Left hindlimb (tissue), 1 donor: ENCODE results near the gene PHLDB3.

ENCODE experiments used
- DNase-seq: peaks from one replicate; pipeline ENCODE4 v3.0.0-alpha.2; 2018

The PHLDB3 gene

DNA sequence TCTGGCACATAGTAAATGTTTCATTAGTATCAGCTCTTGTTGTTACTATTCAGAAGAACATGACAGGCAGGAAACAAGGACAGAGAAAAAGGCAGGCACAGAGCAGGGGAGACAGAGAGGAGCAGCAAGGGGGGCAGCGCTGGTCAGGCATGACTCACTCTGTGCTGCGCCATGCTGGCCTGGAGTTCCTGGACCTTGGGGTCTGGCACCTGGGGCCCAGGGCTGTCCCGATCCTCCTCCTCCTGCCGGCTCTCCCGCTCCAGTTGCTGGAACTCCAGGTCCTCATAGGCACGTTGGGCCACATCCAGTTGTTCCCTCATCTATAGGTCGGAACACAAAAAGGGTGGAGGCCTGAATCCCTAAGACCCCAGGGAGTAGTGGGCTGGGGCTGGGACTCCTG is 7.6 kb downstream of the PHLDB3 start:
- no peak for DNase-seq

DNA sequence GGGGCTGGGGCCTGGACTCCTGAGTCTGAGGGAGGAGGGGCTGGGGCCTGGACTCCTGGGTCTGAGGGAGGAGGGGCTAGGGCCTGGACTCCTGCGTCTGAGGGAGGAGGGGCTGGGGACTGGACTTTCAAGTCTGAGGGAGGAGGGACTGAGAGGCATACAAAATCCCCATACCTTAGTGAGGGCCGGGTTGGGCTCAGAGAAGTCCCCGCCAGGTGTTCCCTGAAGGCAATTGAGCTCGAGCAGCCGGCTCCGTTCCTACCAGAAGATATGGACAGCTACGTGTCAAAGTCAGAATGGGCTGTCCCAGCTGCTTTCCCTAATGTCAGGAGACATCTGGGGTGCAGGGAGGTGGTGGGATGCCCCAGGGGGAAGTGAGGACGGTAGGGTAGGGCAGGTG is 9.5 kb downstream of the PHLDB3 start:
- DNase-seq = no peak

GRCh38 chr19:43490759-43491158 is 13.8 kb downstream of the PHLDB3 start:
- no peak for DNase-seq

GRCh38 chr19:43489979-43490599 is 14.5 kb downstream of the PHLDB3 start:
- no peak for DNase-seq

DNA sequence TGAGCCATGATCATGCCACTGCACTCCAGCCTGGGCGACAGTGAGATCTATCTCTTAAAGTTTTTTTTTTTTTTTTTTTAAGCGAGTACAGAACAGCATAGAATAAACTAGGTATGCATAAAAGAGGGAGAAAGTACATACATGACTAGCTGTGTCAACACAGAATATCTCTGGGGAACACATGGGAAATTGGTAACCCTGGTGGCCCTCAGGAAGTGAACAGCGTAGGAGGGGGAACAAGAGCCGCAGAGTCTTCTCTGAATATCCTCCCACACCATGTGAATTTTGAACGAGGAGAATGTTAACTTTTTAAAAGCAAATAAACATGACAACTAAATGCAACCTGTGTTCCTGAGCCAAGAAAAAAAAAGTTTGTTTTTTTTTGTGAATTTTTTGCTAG is 15.2 kb downstream of the PHLDB3 start:
- no peak for DNase-seq

DNA sequence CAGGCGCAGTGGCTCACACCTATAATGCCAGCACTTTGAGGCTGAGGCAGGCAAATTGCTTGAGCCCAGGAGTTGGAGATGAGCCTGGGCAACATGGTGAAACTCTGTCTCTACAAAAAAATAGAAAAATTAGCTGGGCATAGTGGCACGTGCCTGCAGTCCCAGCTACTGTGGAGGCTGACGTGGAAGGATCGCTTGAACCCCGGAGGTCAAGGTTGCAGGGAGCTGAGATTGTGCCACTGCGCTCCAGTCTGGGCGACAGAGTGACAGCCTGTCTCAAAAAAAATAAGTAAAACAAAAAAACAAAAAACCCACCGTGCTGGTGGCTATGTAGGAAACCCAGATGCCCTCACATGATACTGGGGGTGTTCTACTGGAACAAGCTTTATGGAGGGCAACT is 16.4 kb downstream of the PHLDB3 start:
- no peak for DNase-seq

DNA sequence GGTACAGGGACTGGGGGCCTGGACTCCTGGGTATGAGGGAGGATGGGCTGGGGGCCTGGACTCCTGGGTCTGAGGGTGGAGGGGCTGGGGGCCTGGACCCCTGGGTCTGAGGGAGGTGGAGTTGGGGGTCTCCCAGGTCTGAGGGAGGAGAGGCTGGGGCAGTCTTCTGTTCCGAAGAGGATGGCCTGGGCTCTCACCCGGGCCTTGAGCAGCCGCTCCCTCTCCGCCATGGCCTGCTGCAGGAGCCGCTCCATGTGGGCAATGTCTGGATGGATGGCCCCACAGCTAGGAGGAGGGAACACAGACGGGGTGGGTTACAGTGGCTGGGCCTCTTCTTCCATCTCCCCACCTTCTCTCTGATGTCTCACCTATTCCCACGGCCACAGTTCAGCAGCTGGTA is 18.1 kb downstream of the PHLDB3 start:
- DNase-seq = no peak

DNA sequence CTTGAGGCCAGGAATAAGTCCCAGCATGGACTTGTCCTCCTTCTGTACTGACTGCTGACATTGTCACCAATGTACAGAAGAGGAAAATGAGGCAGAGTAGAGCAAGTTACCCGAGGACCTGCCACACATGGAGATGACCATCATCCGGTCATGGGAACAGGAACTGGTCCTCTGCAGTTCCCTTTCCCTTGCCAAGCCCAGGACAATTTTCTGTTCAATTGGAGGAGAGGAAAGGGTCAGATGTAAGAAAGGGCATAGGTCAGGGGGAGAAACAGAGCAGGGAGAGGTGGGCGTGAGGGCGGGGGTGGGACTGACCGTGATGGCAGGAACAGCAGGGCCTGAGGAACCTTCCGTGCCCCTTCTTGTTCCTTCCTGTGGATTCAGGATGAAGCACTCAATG is 18.6 kb downstream of the PHLDB3 start:
- DNase-seq = no peak

GRCh38 chr19:43483281-43483680 is 21.3 kb downstream of the PHLDB3 start:
- no peak for DNase-seq

DNA sequence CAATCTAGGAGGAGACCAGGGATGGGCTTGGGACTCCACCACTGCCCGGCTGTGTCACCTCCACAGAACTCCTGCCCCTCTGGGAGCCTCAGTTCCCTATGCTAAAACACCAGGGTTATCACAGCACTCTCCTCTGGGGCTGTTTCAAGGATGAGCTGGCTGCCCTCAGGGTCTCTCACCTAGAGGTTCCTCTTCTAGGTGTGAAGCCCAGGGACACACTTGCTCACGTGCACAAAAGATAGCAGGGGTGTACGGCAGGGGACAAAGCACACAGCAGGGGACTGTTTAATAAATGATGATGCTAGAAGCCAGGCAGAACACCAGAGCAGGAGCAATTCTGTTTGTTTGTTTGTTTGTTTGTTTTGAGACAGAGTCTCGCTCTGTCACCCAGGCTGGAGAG is 22.4 kb downstream of the PHLDB3 start:
- DNase-seq = no peak

DNA sequence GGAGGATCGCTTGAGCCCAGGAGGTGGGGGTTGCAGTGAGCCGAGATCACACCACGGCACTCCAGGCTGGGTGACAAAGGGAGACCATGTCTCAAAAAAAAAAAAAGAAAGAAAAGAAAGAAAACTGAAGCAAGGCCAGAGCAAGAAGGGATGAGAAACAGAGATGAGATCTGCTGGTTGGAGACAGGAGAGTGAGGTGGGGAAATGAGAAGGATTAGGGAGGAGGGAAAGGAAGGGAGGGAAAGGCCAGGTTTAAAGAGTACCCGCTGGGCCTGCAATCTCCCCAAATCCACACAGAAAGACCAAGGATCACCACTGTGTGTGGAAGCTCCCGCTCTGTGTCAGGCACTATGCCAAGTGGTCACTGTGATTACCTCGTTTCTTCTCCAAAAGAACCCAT is 22.8 kb downstream of the PHLDB3 start:
- no peak for DNase-seq

GRCh38 chr19:43480574-43480973 is 24.0 kb downstream of the PHLDB3 start:
- no peak for DNase-seq

GRCh38 chr19:43479961-43480561 is 24.5 kb downstream of the PHLDB3 start:
- DNase-seq = no peak

GRCh38 chr19:43479226-43479625 is 25.3 kb downstream of the PHLDB3 start:
- no peak for DNase-seq

DNA sequence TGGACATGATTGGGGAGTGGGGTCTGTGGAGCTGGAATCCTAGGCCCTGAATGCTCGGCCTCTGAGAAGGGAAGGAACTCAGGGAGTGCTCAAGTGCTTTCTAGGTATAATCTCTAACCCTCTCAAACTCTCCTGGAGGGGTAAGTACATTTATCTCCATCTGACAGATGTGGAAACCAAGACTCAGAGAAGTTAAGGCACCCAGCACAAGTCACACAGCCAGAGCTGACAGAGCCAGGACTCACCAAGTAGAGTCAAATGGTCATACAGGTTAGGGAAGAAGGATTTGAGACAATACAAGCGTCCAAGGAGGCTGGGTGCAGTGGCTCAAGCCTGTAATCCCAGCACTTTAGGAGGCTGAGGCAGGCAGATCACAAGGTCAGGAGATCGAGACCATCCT is 26.2 kb downstream of the PHLDB3 start:
- DNase-seq = no peak

DNA sequence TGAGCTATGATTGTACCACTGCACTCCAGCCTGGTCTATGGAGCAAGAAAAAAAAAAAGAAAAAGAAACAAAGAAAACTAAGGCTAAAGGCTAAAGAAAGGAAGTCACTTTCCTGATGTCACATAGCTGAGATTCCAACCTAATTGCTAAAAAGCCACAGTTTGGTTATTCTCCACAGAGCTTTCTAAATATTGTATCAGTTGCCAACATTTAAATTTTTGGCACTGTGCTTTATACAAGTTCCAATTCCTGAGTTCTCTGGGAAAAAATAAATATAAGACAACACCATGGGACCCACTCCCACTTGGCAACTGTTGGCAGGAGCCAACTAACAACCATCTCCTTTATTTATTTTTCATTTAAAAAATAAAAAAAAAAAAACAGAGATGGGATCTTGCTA is 27.9 kb downstream of the PHLDB3 start:
- no peak for DNase-seq

DNA sequence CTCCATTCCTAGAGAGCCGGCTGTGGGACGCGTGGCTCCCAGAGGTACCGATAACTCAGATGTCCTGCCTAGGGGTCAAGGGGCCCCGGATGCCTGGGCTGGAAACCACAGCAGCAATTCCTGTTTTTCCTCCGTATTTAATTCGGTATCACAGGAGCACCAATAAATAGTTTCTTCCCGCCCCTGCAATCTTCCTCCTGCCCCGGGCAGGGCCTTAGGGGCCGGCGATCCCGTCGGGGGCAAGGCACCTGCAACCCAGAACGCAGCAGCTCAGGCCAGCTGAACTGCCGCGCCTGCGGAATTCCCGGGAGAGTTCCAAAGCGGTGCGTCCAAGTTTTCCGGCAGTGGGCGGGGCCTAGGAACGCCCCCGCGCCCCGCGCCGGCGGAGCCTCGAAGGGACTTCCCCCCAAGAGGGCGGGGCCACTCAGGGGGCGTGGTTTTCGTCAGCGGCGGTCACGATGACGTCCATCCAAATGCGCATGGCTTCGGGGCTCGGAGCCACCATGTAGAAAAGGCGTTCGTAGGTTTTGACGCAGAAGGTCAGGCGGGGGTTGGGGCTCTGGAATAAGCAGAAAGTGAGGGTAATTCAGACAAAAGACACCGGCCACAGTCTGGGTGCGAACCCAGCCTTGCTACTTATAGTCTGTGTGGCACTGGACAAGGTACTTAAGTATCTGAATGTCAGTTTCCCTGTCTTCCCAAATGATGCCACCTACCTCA is 29.4 kb downstream of the PHLDB3 start:
- peak; percentile 95 for DNase-seq

GRCh38 chr19:43474487-43474886 is 30.1 kb downstream of the PHLDB3 start:
- no peak for DNase-seq

DNA sequence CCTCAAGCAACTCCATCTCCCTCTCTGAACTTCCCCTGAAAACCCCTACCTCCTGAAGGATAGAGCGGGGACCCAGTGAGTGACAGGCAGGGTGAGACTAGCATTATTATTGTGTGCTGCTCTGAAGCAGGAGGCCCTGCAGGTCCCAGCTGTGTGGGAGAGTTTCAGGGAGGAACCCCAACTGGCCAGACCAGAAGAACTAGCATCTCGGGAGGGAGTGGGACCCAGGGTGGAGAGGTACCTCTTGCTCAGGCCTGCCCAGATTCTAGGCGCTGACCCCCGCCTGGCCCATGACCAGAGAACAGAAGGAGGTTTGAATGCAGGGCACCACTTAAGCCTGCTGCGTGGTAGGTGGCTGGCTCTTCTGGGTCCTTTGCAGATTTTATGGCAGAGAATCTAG is 33.5 kb downstream of the PHLDB3 start:
- no peak for DNase-seq

DNA sequence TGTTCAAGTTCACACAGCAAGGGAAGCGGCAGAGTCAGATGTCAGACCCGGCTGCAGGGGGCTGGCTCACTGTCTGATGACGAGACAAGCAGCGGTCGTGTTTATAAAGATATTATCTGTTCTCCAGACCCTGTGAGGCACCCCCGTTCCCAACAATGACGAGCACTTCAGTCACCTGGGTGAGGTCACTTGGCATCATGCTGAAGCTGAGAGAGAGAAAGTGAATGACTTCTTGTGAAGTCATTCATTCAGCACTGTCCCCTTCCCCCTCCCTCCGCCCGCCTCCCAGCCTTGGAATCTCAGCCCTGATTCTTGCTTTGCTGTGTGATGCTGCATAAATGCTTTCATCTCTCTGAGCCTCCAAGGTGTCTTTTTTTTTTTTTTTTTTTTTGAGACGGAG is 34.3 kb downstream of the PHLDB3 start:
- peak; percentile 32 for DNase-seq

- DNase-seq = no peak
These were observed 35.4 kb downstream of the PHLDB3 start for GRCh38 chr19:43469160-43469480.

DNA sequence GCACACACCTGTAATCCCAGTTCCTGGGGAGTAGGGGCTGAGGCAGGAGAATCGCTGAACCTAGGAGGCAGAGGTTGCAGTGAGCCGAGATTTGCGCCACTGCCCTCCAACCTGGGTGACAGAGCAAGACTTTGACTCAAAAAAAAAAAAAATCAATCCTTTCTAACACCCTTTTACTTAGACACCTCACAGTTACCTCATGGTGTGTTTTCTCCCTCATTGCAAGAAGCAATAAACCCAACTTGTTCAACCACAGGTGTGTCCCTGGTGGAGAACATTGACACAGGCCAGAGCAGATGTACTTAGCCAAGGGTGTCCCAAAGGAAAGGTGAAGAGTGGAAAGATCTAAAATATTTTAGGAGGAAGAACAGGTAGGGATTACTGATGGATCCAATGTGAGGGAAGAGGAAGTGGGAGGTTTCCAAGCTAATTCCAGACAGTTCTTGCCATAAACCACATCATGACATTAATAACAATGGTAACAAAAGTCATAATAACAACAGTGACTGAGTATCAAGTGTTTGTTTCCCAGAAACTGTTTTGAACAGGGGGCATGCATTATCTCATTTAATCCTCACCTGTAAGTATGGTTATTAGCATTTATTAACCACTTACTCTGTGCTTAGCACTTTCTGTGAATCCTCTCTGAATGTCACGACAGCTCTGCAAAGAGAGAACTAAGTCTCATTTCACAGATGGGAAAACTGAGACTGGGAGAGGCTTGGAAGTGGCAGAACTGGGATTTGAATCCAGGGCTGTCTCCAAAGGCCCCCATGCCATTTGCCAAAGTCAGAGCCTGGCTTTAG is 36.0 kb downstream of the PHLDB3 start:
- no peak for DNase-seq

DNA sequence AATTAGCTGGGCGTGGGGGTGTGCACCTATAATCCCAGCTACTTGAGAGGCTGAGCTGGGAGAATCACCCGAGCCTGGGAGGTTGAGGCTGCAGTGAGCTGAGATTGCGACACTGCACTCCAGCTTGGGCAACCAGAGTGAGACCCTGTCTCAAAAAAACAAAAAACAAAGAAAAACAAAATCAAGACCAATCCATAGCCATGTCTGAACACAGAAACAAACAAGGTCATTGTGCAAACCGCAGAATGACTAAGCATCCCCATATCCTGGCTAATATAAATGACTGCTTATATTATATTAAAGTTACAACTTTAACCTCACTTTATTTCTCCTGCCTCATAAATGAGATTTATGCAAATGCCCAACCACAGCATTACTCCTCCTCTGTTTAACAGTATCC is 36.8 kb downstream of the PHLDB3 start:
- no peak for DNase-seq

DNA sequence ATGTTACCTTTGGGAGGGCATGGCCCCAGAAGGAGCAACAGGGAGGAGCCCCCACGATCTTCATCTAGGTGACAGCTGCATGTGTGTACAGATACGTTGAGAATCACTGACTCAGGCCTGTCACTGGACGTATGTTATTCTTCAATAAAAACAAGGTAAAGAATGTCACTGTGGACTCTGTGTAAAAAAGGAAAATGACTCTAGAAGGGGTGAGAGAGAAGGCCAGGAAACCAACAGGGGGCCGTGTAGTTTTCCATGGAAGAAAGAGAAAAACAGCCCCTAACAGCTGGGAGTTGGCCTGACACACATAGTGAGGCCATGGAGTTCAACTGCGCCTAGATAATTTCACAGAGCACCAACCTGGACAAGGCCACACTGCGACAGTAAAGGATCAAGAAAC is 37.3 kb downstream of the PHLDB3 start:
- no peak for DNase-seq
